ENCODE data around the gene CPHXL2. TPM values are rescaled to one million over a fixed set of nuclear protein-coding genes. Genes with fewer than 3 reads are reported as not detected.

The CPHXL2 gene
- total and polyA plus RNA-seq, 7 donors, result not detected

GRCh38 chr16:75632857-75633256, 44.0 kb downstream of the CPHXL2 start:
- no peak overlapping the region for H3K27ac ChIP-seq
- peaks cover 48 to 99% (median 91%) of the 10 kb centered on the region in 4 donors for H3K36me3 ChIP-seq
- no peaks in the 10 kb centered on the region for H3K4me1 ChIP-seq
- H3K4me3 ChIP-seq, result no peak overlapping the region
- intact Hi-C loops (cut with DNase I), result no loop called here
- WGBS, 2 donors, result 88 to 91% methylated on average over 8 of the region's 8 CpGs
- TF ChIP-seq EP300 (IDR thresholded peaks at IDR 0.05), result no peak
- no peak for TF ChIP-seq POLR2AphosphoS5 (IDR thresholded peaks at IDR 0.05)
- no peak for TF ChIP-seq POLR2A (IDR thresholded peaks at IDR 0.05)
- TF ChIP-seq, protein P1, sequence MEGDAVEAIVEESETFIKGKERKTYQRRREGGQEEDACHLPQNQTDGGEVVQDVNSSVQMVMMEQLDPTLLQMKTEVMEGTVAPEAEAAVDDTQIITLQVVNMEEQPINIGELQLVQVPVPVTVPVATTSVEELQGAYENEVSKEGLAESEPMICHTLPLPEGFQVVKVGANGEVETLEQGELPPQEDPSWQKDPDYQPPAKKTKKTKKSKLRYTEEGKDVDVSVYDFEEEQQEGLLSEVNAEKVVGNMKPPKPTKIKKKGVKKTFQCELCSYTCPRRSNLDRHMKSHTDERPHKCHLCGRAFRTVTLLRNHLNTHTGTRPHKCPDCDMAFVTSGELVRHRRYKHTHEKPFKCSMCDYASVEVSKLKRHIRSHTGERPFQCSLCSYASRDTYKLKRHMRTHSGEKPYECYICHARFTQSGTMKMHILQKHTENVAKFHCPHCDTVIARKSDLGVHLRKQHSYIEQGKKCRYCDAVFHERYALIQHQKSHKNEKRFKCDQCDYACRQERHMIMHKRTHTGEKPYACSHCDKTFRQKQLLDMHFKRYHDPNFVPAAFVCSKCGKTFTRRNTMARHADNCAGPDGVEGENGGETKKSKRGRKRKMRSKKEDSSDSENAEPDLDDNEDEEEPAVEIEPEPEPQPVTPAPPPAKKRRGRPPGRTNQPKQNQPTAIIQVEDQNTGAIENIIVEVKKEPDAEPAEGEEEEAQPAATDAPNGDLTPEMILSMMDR (IDR thresholded peaks at IDR 0.05), result no peak
- no peaks in the 10 kb centered on the region for H3K9me3 ChIP-seq
- H3K27me3 ChIP-seq, result no peaks in the 10 kb centered on the region
- DNase-seq, result no peak

GRCh38 chr16:75630052-75630451, 46.8 kb downstream of the CPHXL2 start:
- 88 to 89% methylated on average over 3 of the region's 3 CpGs for WGBS, 2 donors
- no peaks in the 10 kb centered on the region for H3K4me1 ChIP-seq
- intact Hi-C loops (cut with DNase I), result no loop called here

DNA sequence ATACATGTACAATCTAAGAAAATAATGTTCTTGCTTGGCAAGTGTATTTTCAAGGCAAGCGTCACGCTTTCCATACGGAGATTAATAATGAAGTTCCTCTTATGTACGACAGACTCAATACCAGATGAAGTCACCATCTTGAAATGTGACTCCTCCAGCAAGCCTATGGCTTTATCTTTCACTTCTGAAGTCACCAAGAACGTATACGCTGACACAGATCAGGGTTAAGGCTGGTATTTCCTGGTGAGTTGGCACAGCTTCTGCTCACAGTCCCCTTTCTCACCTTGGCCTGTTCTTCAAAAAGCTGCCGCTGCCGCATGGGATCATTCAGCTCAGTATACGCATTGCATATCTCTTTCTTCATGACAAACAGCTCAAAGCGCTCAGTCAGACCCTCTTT, 47.7 kb downstream of the CPHXL2 start:
- Histone ChIP-seq H3K36me3 (peaks cover 29 to 85% (median 67%) of the 10 kb centered on the region in 4 donors), H3K4me3 (no peak overlapping the region), H3K9me3 (no peaks in the 10 kb centered on the region), H3K27ac (no peak overlapping the region), H3K27me3 (no peaks in the 10 kb centered on the region), H3K4me1 (no peaks in the 10 kb centered on the region)
- DNase-seq, result no peak
- WGBS, 2 donors, result 95 to 96% methylated on average over 10 of the region's 10 CpGs
- intact Hi-C loops (cut with DNase I), result no loop called here
- no peak for TF ChIP-seq POLR2AphosphoS5 (IDR thresholded peaks at IDR 0.05)
- no peak for TF ChIP-seq EP300 (IDR thresholded peaks at IDR 0.05)
- TF ChIP-seq, protein P1 (IDR thresholded peaks at IDR 0.05), result no peak
- no peak for TF ChIP-seq POLR2A (IDR thresholded peaks at IDR 0.05)

More at GRCh38 chr16:75630052-75630451, 46.8 kb downstream of the CPHXL2 start:
- H3K4me3 ChIP-seq, result no peak overlapping the region
- no peak for DNase-seq
- no peaks in the 10 kb centered on the region for H3K27me3 ChIP-seq
- peaks cover 39 to 94% (median 76%) of the 10 kb centered on the region in 4 donors for H3K36me3 ChIP-seq
- TF ChIP-seq POLR2A (IDR thresholded peaks at IDR 0.05) (no peak), EP300 (IDR thresholded peaks at IDR 0.05) (no peak)
- TF ChIP-seq, protein P1 (IDR thresholded peaks at IDR 0.05), result no peak
- H3K27ac ChIP-seq, result no peak overlapping the region
- H3K9me3 ChIP-seq, result no peaks in the 10 kb centered on the region

GRCh38 chr16:75628351-75628750, 48.5 kb downstream of the CPHXL2 start:
- intact Hi-C loops (cut with DNase I), result no loop called here
- Histone ChIP-seq H3K36me3 (peaks cover 22 to 77% (median 60%) of the 10 kb centered on the region in 4 donors), H3K27me3 (no peaks in the 10 kb centered on the region), H3K4me1 (peaks cover 0 to 4% (median 0%) of the 10 kb centered on the region in 4 donors), H3K9me3 (no peaks in the 10 kb centered on the region), H3K27ac (no peak overlapping the region), H3K4me3 (no peak overlapping the region)
- WGBS, 2 donors, result 88 to 94% methylated on average over 4 of the region's 4 CpGs
- TF ChIP-seq POLR2AphosphoS5 (IDR thresholded peaks at IDR 0.05), result no peak
- no peak for TF ChIP-seq POLR2A (IDR thresholded peaks at IDR 0.05)
- TF ChIP-seq EP300 (IDR thresholded peaks at IDR 0.05), result no peak
- TF ChIP-seq, protein P1 (IDR thresholded peaks at IDR 0.05), result no peak
- DNase-seq, result no peak

DNA sequence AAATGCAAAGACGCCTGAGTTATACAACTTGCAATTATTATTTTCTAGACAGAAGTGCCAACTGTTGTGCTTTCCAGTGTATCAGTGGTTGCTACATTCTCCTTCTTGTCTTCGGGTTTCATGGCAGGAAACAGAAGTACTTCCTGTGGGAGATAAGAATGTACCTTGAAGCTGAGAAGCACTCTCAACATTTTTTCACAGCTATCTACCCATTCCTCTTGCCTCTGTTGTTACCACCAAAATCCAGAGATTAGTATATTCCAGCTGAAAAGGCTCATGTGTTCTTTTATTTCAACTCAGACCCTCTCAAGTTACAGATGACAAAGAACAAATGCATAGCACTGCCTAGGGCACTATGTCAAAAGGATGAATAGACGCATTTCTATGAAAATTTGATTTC, 49.0 kb downstream of the CPHXL2 start:
- intact Hi-C loops (cut with DNase I), result no loop called here
- no peaks in the 10 kb centered on the region for H3K9me3 ChIP-seq
- peaks cover 0 to 4% (median 0%) of the 10 kb centered on the region in 4 donors for H3K4me1 ChIP-seq
- DNase-seq, result no peak
- WGBS, 2 donors, result 48 to 69% methylated on average over 3 of the region's 3 CpGs
- H3K4me3 ChIP-seq, result no peak overlapping the region
- peaks cover 17 to 72% (median 55%) of the 10 kb centered on the region in 4 donors for H3K36me3 ChIP-seq
- no peaks in the 10 kb centered on the region for H3K27me3 ChIP-seq
- no peak overlapping the region for H3K27ac ChIP-seq
- TF ChIP-seq, protein P1 (IDR thresholded peaks at IDR 0.05), result no peak
- no peak for TF ChIP-seq POLR2A (IDR thresholded peaks at IDR 0.05)
- TF ChIP-seq POLR2AphosphoS5 (IDR thresholded peaks at IDR 0.05), result no peak
- no peak for TF ChIP-seq EP300 (IDR thresholded peaks at IDR 0.05)

Measured in sigmoid colon (tissue), 7 donors.